Adipocyte (in vitro differentiated cells): Measurements from ENCODE around the gene LSR.
A peak's percentile ranks its signal among the peaks of the same experiment; 100 is the strongest.
"Not testable (repeated sequence)": the region's sequence is repeated elsewhere in the genome, so short reads cannot be mapped to it uniquely, and the experiment has no call there.

Experiments used
- DNase-seq: peaks from one replicate; pipeline ENCODE4 v3.0.0-alpha.2; 2015; ENCODE audit warnings: low read depth
- H3K27me3 ChIP-seq: replicated peaks from 2 replicates; pipeline ENCODE4 v1.7.0; 2013; ENCODE audit warnings: mild to moderate bottlenecking, low read length, moderate library complexity; ENCODE audit not compliant: control insufficient read depth, insufficient read depth
- H3K36me3 ChIP-seq: 2 replicates; pipeline ENCODE4 v1.7.0; 2013; ENCODE audit warnings: low read length, mild to moderate bottlenecking, moderate library complexity; ENCODE audit not compliant: control insufficient read depth, insufficient read depth, severe bottlenecking
- H3K4me1 ChIP-seq: 2 replicates; pipeline ENCODE4 v1.7.0; 2013; ENCODE audit warnings: mild to moderate bottlenecking, low read length, moderate library complexity; ENCODE audit not compliant: control insufficient read depth, insufficient read depth
- H3K4me3 ChIP-seq: 2 replicates; pipeline ENCODE4 v1.7.0; 2013; ENCODE audit warnings: mild to moderate bottlenecking, low read length, moderate library complexity
- H3K9ac ChIP-seq: 2 replicates; pipeline ENCODE4 v1.7.0; 2013; ENCODE audit warnings: mild to moderate bottlenecking, low read length, moderate library complexity
- H3K9me3 ChIP-seq: 2 replicates; pipeline ENCODE4 v1.7.0; 2013; ENCODE audit warnings: mild to moderate bottlenecking, low read length, moderate library complexity; ENCODE audit not compliant: control insufficient read depth

The LSR gene

GRCh38 chr19:35220973-35221590 lies 27.7 kb upstream of the LSR start:
- Histone ChIP-seq H3K27me3 (peaks cover 19% of the 10 kb centered on the region), H3K9me3 (peaks cover 17% of the 10 kb centered on the region)
- H3K4me1 ChIP-seq, H3K4me3 ChIP-seq, DNase-seq, H3K9ac ChIP-seq, H3K36me3 ChIP-seq: not testable (repeated sequence)

GRCh38 chr19:35222373-35223015 lies 26.3 kb upstream of the LSR start:
- Histone ChIP-seq H3K36me3 (no peaks in the 10 kb centered on the region), H3K9me3 (peaks cover 11% of the 10 kb centered on the region), H3K4me1 (no peaks in the 10 kb centered on the region), H3K9ac (no peak overlapping the region), H3K27me3 (peaks cover 26% of the 10 kb centered on the region), H3K4me3 (no peak overlapping the region)
- no peak for DNase-seq

DNA sequence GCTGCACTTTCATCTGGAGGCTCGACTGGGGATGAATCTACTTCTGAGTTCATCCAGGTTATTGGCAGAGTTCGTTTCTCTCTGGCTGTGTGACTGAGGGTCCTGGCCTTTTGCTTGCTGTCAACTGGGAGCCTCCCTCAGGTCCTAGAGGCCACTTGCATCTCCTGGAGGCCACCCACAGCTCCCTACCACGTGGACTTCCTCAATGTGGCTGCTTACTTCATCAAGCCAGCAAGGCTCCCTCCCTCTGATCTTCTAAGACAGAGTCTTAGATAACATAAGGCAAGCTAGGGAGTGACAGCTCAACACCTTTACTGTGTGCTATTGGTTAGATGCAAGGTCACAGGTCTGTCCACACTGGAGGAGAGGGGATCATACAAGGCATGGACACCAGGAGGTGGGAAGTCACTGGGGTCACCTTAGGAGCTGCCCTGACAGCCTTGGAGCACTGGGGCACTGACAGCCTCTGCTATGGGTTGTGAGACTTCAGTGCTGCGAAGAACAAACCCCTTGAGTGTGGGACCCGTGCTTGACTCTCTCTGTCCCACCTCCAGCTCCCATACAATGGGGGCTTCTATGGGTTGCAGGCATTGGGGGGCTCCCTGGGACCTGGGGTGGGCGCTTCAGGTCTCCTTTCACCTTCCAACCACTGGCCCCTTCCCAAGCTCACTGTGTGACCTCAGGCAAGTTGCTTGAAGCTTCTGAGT lies 25.6 kb upstream of the LSR start:
- Histone ChIP-seq H3K27me3 (peaks cover 30% of the 10 kb centered on the region), H3K4me3 (no peak overlapping the region), H3K9ac (no peak overlapping the region), H3K9me3 (peaks cover 11% of the 10 kb centered on the region), H3K4me1 (no peaks in the 10 kb centered on the region), H3K36me3 (no peaks in the 10 kb centered on the region)
- DNase-seq: no peak

DNA sequence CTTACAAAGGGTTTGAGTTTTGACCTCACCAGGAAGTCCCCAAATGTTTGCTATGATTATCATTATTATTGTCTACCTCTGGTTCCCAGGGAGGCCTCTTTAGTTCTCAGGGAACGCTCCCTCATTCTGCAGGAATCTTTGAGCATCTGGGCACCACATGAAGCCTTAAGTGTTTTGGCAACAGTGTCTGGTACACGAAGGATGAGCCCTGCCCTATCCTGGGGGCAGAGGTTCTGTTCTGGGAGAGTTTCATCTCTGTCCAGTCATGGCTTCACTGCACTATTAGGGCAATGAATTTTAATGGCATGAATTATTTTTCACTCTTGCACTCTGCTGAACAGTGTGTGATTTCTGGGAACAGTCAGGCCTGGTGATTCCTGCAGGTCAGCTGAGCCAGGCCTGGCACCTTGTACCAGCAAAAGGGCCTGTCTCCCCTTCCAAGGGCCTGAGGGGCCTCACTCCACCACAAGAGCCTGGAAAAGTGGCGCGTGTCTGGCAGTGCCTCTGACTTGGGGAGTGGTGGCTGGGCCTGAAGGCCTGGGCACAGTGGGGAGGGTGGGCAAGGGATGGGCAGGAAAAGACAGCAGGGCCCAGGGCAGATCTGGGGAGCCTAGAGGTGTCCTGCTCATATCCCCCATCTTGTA lies 24.8 kb upstream of the LSR start:
- H3K27me3 ChIP-seq: peaks cover 30% of the 10 kb centered on the region
- peaks cover 11% of the 10 kb centered on the region for H3K9me3 ChIP-seq
- no peaks in the 10 kb centered on the region for H3K36me3 ChIP-seq
- no peak overlapping the region for H3K4me3 ChIP-seq
- DNase-seq: peak; percentile 1
- no peak overlapping the region for H3K9ac ChIP-seq
- H3K4me1 ChIP-seq: no peaks in the 10 kb centered on the region

DNA sequence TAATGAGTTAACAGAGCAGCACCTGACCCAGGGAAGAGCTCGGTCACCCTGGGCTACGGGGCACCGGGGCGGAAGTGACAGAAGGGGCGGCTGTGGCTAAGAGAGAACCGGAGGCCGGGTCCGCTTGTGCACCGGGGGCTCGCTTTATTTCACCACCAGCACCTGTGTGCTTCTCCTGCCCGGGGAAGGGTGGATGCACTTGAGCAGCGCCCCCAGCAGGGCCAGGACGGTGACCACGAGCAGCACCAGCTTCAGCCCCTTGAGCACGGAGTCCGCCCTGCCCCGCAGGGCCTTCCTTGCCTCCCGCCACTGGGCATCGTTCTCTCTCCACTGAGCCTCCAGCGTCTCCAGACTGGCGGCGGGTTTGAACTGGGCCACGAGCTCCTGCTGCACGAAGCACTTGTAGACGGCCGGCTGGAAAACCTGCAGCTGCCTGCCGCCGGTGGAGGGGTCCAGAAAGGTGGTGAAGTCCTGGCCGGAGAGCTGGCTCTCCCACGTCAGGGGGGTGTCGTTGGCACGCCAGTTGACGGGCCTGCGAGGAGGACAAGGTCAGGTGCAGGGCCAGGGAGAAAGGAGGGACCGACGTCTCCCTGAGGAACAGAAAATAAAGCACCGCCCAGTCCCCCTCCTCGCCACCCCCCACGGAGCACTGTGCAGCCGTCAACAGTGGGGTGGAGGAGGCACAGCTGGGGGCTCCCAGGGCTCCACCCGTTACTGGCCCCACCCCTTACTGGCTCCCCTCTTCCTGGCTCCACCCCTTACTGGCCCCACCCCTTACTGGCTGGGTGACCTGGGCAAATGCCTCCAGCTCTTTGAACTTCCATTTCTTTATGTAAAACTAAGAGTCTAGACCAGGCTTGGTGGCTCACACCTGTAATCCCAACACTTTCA lies 23.9 kb upstream of the LSR start:
- DNase-seq: no peak
- Histone ChIP-seq H3K36me3 (no peaks in the 10 kb centered on the region), H3K27me3 (peaks cover 27% of the 10 kb centered on the region), H3K9ac (no peak overlapping the region), H3K4me1 (no peaks in the 10 kb centered on the region), H3K4me3 (no peak overlapping the region), H3K9me3 (peaks cover 11% of the 10 kb centered on the region)

DNA sequence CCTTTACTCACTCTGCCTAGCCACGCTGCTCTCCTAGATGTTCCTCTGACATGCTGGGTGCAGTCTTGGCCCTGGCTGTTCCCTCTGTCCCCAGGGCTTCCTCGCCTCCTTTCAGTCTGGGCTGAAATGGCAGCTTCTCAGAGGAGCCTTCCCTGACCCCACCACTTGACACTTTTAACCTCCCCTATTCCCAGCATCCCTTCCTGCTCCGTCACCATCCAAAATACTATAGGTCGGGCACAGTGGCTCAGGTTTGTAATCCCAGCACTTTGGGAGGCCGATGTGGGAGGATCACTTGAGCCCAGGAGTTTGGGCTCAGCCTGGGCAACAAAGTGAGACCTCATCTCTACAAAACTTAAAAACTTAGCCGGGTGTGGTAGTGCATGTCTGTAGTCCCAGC lies 22.9 kb upstream of the LSR start:
- Histone ChIP-seq H3K36me3 (no peaks in the 10 kb centered on the region), H3K27me3 (peaks cover 24% of the 10 kb centered on the region), H3K4me1 (no peaks in the 10 kb centered on the region), H3K4me3 (no peak overlapping the region), H3K9me3 (peaks cover 11% of the 10 kb centered on the region), H3K9ac (no peak overlapping the region)
- no peak for DNase-seq

GRCh38 chr19:35226748-35227147 lies 22.1 kb upstream of the LSR start:
- peaks cover 11% of the 10 kb centered on the region for H3K9me3 ChIP-seq
- H3K27me3 ChIP-seq: peaks cover 24% of the 10 kb centered on the region
- no peak overlapping the region for H3K9ac ChIP-seq
- H3K4me3 ChIP-seq: no peak overlapping the region
- DNase-seq: no peak
- H3K4me1 ChIP-seq: no peaks in the 10 kb centered on the region
- no peaks in the 10 kb centered on the region for H3K36me3 ChIP-seq

DNA sequence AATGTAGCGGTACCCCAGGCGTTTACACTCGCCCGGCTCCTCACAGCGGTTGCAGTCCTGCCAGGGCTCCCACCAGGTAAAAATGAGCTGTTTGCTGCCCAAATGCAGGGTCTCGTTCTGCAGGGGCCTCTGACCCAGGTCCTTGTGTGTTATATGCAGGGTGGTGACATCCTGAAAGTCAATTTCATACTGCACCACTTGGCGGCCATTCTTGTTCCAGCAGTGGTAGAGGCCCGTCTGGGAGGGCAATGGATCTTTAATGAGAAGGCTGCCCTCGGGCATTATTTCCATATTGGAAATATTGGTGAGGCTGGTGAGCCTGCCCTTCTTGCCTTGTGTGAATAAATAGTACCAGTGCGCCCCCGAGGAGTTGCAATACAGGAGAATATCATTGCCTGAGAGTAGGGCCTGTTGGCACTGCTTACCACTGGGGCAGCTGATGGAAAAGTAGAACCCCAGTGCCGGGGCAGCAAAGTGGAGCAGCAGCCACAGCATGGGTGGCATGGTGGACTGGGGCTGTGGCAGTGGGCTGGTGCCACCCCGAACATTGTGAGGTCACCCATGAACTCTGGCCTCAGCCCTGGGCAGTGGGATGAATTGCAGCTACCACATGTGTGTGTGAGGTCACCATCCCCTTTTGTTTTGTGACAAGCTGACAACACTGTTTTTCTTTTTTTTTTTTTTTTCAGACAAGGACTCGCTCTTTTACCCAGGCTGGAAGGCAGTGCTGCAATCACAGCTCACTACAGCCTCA lies 20.4 kb upstream of the LSR start, which contains the start of gene FAM187B:
Gene FAM187B, minus strand, starts transcription at position 563 of the 754 bp plus-strand sequence. Its CDS starts 59 bp downstream, at position 504.
- H3K4me1 ChIP-seq: no peaks in the 10 kb centered on the region
- no peak for DNase-seq
- peaks cover 2% of the 10 kb centered on the region for H3K9me3 ChIP-seq
- no peak within 1 kb of the TSS for H3K4me3 ChIP-seq
- no peaks in the 10 kb centered on the region for H3K36me3 ChIP-seq
- no peak within 1 kb of the TSS for H3K9ac ChIP-seq
- H3K27me3 ChIP-seq: peaks cover 32% of the 10 kb centered on the region

- H3K4me3 ChIP-seq: no peak overlapping the region
- no peaks in the 10 kb centered on the region for H3K36me3 ChIP-seq
Measured at GRCh38 chr19:35229601-35230000, 19.2 kb upstream of the LSR start.

DNA sequence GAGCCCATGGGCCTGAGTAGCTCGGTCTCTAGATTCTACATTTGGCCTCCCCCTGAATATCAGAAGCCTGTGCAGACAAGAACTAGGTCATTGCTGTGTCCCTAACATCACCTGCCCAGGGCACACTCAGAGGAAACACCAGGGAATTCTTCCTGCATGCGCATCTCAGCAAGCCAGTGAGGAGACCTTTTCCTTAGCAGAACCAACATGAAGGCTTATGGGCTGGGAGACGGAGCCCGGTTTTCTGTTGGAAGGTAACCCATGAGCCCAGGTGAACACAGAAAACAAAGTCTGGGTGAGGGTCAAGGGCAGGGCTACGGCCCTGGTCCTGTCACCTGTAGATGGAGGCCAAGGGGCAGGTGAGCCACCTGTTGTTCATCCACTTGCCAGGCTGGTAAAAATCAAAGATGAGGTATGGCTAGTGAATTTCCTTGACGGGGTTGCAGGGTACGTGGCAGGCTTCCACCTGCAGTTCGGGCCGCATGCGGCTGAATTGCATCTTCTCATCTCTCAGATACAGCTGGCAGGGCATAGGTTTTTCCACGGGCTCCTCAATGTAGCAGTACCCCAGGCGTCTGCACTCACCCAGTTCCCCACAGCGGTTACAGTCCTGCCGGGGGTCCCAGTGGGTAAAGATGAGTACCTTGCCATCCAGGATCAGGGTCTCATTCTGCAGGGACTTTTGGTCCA lies 16.7 kb upstream of the LSR start:
- Histone ChIP-seq H3K4me1 (no peaks in the 10 kb centered on the region), H3K36me3 (no peaks in the 10 kb centered on the region), H3K27me3 (peaks cover 12% of the 10 kb centered on the region), H3K9me3 (peaks cover 8% of the 10 kb centered on the region), H3K9ac (no peak overlapping the region), H3K4me3 (no peak overlapping the region)
- DNase-seq: no peak

More at GRCh38 chr19:35229601-35230000, 19.2 kb upstream of the LSR start:
- no peak for DNase-seq
- no peaks in the 10 kb centered on the region for H3K4me1 ChIP-seq
- no peak overlapping the region for H3K9ac ChIP-seq
- H3K27me3 ChIP-seq: peaks cover 28% of the 10 kb centered on the region
- H3K9me3 ChIP-seq: peaks cover 5% of the 10 kb centered on the region
